Stimulated activated naive CD4-positive, alpha-beta T cell treated with Interleukin-2 at 50 U/mL for 16 hours (primary cell): ENCODE data around the gene NPTX2.
"Not testable (repeated sequence)": the region's sequence is repeated elsewhere in the genome, so short reads cannot be mapped to it uniquely, and the experiment has no call there.

Source experiments
- DNase-seq: peaks from one replicate; lab custom pipeline; 2025; lab: John Stamatoyannopoulos, UW

The NPTX2 gene

GRCh38 chr7:98617051-98617959 lies at the start of gene NPTX2:
Gene NPTX2, plus strand, starts transcription at chr7:98617285. Its CDS starts 177 bp downstream, at chr7:98617462.
- DNase-seq, result no peak

GRCh38 chr7:98567991-98568390 lies 49.1 kb upstream of the NPTX2 start:
- DNase-seq, result no peak

GRCh38 chr7:98568891-98569290 lies 48.2 kb upstream of the NPTX2 start:
- no peak for DNase-seq

GRCh38 chr7:98569691-98570337 lies 47.3 kb upstream of the NPTX2 start:
- no peak for DNase-seq

- no peak for DNase-seq
Measured at GRCh38 chr7:98571006-98571405, 46.1 kb upstream of the NPTX2 start.

- DNase-seq, result no peak
Measured at GRCh38 chr7:98571986-98572385, 45.1 kb upstream of the NPTX2 start.

GRCh38 chr7:98572716-98573115 lies 44.4 kb upstream of the NPTX2 start:
- not testable (repeated sequence) for DNase-seq

- DNase-seq, result no peak
Measured at GRCh38 chr7:98573816-98574215, 43.3 kb upstream of the NPTX2 start.

- no peak for DNase-seq
Measured at GRCh38 chr7:98575878-98576277, 41.2 kb upstream of the NPTX2 start.

- DNase-seq, result no peak
Measured at GRCh38 chr7:98584830-98585229, 32.3 kb upstream of the NPTX2 start.

- no peak for DNase-seq
Measured at GRCh38 chr7:98591926-98592325, 25.2 kb upstream of the NPTX2 start.

GRCh38 chr7:98594348-98594747 lies 22.7 kb upstream of the NPTX2 start:
- no peak for DNase-seq

- DNase-seq, result no peak
Measured at GRCh38 chr7:98594787-98595186, 22.3 kb upstream of the NPTX2 start.

- no peak for DNase-seq
Measured at GRCh38 chr7:98598846-98599615, 18.1 kb upstream of the NPTX2 start.

- DNase-seq, result no peak
Measured at GRCh38 chr7:98599886-98600285, 17.2 kb upstream of the NPTX2 start.

GRCh38 chr7:98602755-98603398 lies 14.2 kb upstream of the NPTX2 start:
- DNase-seq, result no peak

GRCh38 chr7:98603399-98603788 lies 13.7 kb upstream of the NPTX2 start:
- no peak for DNase-seq

GRCh38 chr7:98613601-98614425 lies 3.3 kb upstream of the NPTX2 start:
- DNase-seq, result no peak

GRCh38 chr7:98616381-98617050 lies 569 bp upstream of the NPTX2 start:
- no peak for DNase-seq

- DNase-seq, result no peak
Measured at GRCh38 chr7:98617960-98618418, 904 bp downstream of the NPTX2 start.

- no peak for DNase-seq
Measured at GRCh38 chr7:98618786-98619185, 1.7 kb downstream of the NPTX2 start.
